HG02588 (cell line): ENCODE results near the gene EPHA8.

Source experiments
- ATAC-seq: cut with Tn5 transposase; IDR thresholded peaks from one replicate; pipeline ENCODE4 v1.9.1; 2021; ENCODE audit warnings: mild to moderate bottlenecking, moderate library complexity; ENCODE audit not compliant: unreplicated experiment

The EPHA8 gene

GRCh38 chr1:22563671-22564602 lies 648 bp downstream of the EPHA8 start:
- no peak for ATAC-seq

- no peak for ATAC-seq
Observed at GRCh38 chr1:22566161-22566560, 2.9 kb downstream of the EPHA8 start.

- no peak for ATAC-seq
Observed at GRCh38 chr1:22567197-22567596, 3.9 kb downstream of the EPHA8 start.

DNA sequence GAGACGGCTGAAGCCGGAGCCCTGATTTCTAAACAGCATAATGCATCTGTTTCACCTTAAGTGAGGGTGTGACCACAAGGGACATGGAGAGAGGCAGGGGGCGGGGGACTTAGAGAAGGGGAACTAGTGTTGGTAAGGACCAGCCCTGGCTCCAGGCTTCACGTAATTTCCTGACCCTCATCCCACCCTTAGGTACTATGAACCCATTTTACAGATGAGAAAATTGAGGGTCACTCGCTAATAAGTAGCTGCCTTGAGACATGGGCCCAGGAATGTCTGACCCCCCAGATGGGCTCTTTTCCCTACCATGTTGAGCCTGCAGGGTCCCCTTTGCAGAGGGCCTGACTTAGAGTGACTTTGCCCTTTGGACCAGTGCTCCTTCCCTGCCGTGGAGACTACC lies 4.7 kb downstream of the EPHA8 start:
- no peak for ATAC-seq

- ATAC-seq = no peak
Observed at GRCh38 chr1:22569269-22569668, 6.0 kb downstream of the EPHA8 start.

DNA sequence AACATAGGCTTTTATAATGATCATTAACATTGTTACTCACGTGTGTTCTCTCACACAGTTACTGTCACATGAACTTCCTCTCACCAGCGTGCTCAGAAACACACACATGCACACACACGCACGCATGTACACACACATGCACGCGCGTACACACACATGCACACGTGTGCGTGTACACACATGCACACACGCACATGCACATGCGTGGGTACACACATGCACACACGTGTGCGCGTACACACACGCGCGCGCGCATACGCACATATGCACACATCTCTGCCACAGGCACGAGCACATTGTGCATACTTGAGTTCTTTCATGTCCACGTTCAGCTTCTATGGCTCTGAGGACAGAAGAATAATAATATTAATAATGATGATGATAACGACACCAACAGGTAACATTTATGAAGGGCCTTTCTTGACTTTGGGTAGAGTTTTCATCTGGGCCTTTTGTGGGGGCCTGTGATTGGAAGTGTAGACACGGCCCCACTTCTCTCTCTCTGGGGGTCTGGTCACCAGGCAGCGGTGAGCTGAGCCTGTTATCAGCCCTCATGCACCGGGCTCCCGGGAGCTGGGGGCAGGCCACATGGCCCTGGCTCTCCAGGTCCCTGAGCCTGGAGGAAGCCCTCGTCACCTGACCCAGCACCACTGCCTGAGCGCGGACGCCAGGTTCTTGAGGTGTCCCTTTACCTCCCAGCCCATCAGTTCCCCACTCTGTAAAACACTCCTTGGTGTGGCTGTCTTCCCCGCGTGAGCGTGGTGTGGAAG lies 7.0 kb downstream of the EPHA8 start:
- ATAC-seq = no peak

DNA sequence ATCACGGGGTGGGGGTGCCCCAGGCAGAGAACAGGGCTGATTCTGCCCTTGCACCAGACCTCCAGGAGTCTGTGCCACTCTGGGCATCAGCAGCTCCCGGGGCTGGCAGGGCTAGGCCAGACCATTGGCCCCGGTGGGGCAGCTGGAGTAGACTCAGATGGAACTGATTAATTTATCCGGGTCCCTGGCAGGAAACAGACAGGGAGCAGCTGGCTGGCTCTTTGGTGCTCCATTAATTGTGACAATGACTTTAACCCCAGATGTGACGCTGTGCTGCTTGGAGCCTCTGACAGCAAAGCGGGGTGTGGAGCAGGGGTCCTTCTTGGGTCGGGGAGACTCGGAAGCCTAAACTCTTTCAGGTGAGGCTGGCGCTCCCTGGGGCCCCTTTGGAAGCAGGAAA lies 9.5 kb downstream of the EPHA8 start:
- no peak for ATAC-seq

GRCh38 chr1:22573237-22573636 lies 9.9 kb downstream of the EPHA8 start:
- no peak for ATAC-seq

DNA sequence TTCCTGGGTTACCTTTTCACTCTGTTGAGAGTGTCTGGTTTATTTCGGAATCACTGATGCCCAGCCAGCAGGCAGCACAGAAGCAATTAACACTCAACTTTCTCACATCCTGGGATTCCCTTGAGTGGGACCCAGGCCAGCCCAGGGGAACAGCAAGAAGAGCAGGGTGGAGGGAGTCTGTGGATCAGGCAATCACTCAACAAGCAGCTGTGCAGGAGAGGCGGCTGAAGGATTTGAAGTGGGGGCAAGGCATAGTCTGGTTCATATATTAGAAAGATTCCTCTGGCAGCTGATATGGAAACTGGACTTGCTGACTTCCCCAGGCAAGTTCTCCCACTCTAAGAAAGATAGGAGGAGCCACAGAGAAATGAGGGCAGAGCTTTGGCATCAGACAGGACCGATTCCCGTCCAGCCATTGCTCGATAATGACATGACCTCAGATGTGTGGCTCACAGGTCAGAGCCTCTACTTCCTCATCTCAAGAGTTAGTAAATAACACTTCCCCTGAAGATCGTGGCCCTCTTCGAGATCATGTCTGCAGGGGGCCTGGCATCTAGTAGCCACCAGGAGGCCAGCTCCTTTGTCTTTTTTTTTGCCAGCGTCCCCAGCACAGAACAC lies 12.4 kb downstream of the EPHA8 start:
- ATAC-seq = no peak

DNA sequence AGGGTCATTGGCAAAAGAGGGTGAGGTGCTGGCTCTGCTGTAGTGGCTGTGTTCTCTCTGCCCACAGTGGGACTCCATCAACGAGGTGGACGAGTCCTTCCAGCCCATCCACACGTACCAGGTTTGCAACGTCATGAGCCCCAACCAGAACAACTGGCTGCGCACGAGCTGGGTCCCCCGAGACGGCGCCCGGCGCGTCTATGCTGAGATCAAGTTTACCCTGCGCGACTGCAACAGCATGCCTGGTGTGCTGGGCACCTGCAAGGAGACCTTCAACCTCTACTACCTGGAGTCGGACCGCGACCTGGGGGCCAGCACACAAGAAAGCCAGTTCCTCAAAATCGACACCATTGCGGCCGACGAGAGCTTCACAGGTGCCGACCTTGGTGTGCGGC lies 12.9 kb downstream of the EPHA8 start:
- no peak for ATAC-seq

DNA sequence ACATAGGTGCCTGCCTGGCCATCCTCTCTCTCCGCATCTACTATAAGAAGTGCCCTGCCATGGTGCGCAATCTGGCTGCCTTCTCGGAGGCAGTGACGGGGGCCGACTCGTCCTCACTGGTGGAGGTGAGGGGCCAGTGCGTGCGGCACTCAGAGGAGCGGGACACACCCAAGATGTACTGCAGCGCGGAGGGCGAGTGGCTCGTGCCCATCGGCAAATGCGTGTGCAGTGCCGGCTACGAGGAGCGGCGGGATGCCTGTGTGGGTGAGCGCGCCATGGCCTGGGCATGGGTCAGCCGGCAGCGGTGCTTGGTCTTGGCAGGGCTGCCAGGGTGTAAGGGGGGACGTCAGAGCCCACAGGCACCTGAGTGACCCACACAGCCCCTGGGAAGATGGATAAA lies 13.3 kb downstream of the EPHA8 start:
- no peak for ATAC-seq

DNA sequence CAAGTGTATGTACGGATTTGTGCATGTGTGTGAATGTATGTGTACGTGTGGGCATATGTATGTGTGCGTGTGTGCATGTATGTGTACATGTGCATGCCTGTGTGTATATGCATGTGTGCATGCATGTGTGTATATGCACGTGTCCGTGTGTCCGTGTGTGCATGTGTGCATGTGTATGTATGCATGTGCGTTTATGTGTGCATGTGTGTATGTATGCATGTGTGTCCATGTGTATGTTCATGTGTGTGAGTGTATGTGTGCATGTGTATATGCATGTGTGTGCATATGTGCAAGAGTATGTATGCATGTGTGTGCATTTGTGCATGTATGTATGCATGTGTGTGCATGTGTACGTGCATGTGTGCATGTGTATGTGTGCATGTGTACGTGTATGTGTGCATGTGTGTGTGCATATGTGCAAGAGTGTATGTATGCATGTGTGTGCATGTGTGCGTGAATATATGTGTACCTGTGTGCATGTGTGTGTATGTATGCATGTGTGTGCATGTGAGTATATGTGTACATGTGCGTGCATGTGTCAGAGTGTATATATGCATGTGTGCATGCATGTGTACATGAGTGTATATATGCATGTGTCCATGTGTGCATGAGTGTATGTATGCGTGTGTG lies 15.6 kb downstream of the EPHA8 start:
- no peak for ATAC-seq

GRCh38 chr1:22579541-22580155 lies 16.4 kb downstream of the EPHA8 start:
- ATAC-seq = no peak

- no peak for ATAC-seq
Observed at GRCh38 chr1:22582661-22583635, 19.7 kb downstream of the EPHA8 start.

DNA sequence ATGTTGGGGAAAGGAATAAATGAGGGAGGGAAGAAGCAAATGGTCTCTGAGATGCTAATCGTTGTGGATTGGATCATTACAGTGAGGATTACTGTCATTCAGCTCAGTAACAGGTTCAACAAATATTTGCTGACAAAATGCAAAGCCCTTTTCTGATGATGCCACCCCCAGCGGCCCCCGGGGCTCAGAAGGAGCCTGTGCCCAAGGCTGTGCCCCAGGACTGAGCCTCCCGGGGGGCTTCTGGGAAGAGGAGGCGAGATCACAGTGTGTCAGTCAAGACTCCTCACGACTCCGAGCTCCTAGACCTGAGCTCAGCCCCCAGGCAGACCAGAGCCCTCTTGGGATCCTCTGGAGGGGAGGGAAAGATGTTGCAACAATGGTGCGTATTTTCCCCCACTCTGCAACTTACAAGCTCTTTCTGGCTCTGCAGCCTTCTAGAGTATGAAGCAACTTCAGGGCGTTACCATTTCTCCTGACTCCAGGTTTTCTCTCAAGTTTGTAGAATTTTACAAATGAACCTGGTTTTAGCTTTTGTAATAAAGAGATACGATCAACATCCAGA lies 20.8 kb downstream of the EPHA8 start:
- no peak for ATAC-seq

- no peak for ATAC-seq
Observed at GRCh38 chr1:22584970-22585369, 21.7 kb downstream of the EPHA8 start.

- ATAC-seq = no peak
Observed at GRCh38 chr1:22585471-22585870, 22.2 kb downstream of the EPHA8 start.

DNA sequence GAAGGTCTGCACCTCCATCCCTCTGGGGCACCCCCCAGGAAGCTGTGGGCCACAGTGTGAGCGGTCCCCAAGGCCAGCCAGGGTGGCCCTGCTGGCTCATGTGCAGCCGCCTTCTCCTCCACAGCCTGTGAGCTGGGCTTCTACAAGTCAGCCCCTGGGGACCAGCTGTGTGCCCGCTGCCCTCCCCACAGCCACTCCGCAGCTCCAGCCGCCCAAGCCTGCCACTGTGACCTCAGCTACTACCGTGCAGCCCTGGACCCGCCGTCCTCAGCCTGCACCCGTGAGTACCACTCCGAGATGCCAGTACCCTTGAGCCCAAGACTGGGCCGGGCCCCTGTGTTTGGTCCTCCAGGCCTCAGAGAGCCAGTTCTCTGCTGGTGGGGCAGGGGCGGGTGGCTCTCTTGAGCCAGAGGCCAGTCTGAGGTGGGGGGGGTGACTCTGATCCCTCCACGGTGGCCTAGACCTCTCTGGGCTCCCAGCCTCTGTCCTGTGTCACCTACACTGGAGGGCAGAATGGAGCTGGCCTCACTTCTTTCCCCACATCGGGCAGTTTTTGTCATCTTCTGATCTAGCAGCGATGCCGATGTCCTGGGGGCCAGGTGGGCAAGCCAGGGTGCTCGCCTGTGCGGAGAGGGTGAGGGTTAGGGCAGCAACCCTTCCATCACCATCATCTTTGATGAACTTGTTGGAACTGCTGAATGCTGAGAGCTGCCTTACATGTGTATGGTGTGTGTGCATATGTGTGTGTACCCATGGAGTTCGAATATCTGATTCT lies 23.3 kb downstream of the EPHA8 start:
- ATAC-seq = no peak

GRCh38 chr1:22587247-22587646 lies 24.0 kb downstream of the EPHA8 start:
- no peak for ATAC-seq
